IPS DF 4.7 (cell line): ENCODE measurements around the gene FAM168B.

Source experiments
- DNase-seq: peaks from one replicate; pipeline ENCODE4 v3.0.0-alpha.2; 2013; ENCODE audit warnings: low spot score; ENCODE audit errors: extremely low read depth

FAM168B gene

GRCh38 chr2:131026919-131027318 lies 66.3 kb downstream of the FAM168B start:
- DNase-seq = no peak

GRCh38 chr2:131023758-131024157 lies 69.5 kb downstream of the FAM168B start:
- DNase-seq = no peak

- no peak for DNase-seq
Observed at GRCh38 chr2:131022731-131023130, 70.5 kb downstream of the FAM168B start.

GRCh38 chr2:131016826-131017741 lies 76.2 kb downstream of the FAM168B start:
- DNase-seq = no peak

- no peak for DNase-seq
Observed at GRCh38 chr2:131015764-131016163, 77.5 kb downstream of the FAM168B start.

- no peak for DNase-seq
Observed at GRCh38 chr2:131014141-131014540, 79.1 kb downstream of the FAM168B start.

- no peak for DNase-seq
Observed at GRCh38 chr2:131011486-131011885, 81.8 kb downstream of the FAM168B start.

- no peak for DNase-seq
Observed at GRCh38 chr2:131010566-131010965, 82.7 kb downstream of the FAM168B start.

GRCh38 chr2:131009713-131010475 lies 83.4 kb downstream of the FAM168B start:
- DNase-seq = no peak

- no peak for DNase-seq
Observed at GRCh38 chr2:131008967-131009366, 84.3 kb downstream of the FAM168B start.

GRCh38 chr2:131006561-131006960 lies 86.7 kb downstream of the FAM168B start:
- no peak for DNase-seq

- no peak for DNase-seq
Observed at GRCh38 chr2:131005216-131005935, 87.9 kb downstream of the FAM168B start.

- DNase-seq = no peak
Observed at GRCh38 chr2:131004446-131005209, 88.6 kb downstream of the FAM168B start.

GRCh38 chr2:130998561-130998960 lies 94.7 kb downstream of the FAM168B start:
- no peak for DNase-seq
